GM23338 (cell line): ENCODE data around the gene CALML3. TPM values are rescaled to one million over a fixed set of nuclear protein-coding genes. Genes with fewer than 3 reads are reported as not detected.

ENCODE experiments used
- ATAC-seq: fragments of 200-7000 bp; cut with Tn5 transposase; 3 replicates; pipeline ENCODE4 v1.9.1; 2020
- DNase-seq: peaks from one replicate; pipeline ENCODE4 v3.0.0-alpha.2; 2015; ENCODE audit warnings: low spot score
- H2AFZ ChIP-seq: fragments of 200-600 bp; sonication (generic); 2 replicates; pipeline ENCODE4 v1.8.0; 2016; ENCODE audit warnings: antibody characterized with exemption, mild to moderate bottlenecking, moderate library complexity
- H3F3A ChIP-seq: fragments of 200-600 bp; sonication (generic); replicated peaks from 2 replicates; pipeline ENCODE4 v1.8.0; 2017; ENCODE audit warnings: antibody characterized with exemption, mixed run types, low read depth
- H3K27ac ChIP-seq: fragments of 200-600 bp; sonication (generic); 2 replicates; pipeline ENCODE4 v1.6.1; 2016; ENCODE audit warnings: low read depth
- H3K27me3 ChIP-seq: fragments of 200-600 bp; sonication (generic); 2 replicates; pipeline ENCODE4 v1.8.0; 2016; ENCODE audit warnings: mild to moderate bottlenecking, mixed run types, moderate library complexity; ENCODE audit not compliant: insufficient read depth
- H3K36me3 ChIP-seq: fragments of 200-600 bp; sonication (generic); 2 replicates; pipeline ENCODE4 v1.8.0; 2016; ENCODE audit warnings: mild to moderate bottlenecking; ENCODE audit not compliant: insufficient read depth
- H3K4me1 ChIP-seq: fragments of 200-600 bp; sonication (generic); 2 replicates; pipeline ENCODE4 v1.8.0; 2016; ENCODE audit warnings: mild to moderate bottlenecking, moderate library complexity; ENCODE audit not compliant: insufficient read depth
- H3K4me2 ChIP-seq: fragments of 200-600 bp; sonication (generic); 2 replicates; pipeline ENCODE4 v1.7.1; 2017; ENCODE audit warnings: mixed run types
- H3K4me3 ChIP-seq: fragments of 200-600 bp; sonication (generic); 2 replicates; pipeline ENCODE4 v1.6.1; 2016; ENCODE audit warnings: mixed run types
- H3K79me2 ChIP-seq: fragments of 200-600 bp; sonication (generic); replicated peaks from 2 replicates; pipeline ENCODE4 v1.8.0; 2017; ENCODE audit warnings: mild to moderate bottlenecking; ENCODE audit not compliant: insufficient read depth
- H3K9me2 ChIP-seq: fragments of 200-600 bp; sonication (generic); 2 replicates; pipeline ENCODE4 v1.8.0; 2017; ENCODE audit not compliant: insufficient read depth
- H4K20me1 ChIP-seq: fragments of 200-600 bp; sonication (generic); replicated peaks from 2 replicates; pipeline ENCODE4 v1.8.0; 2017; ENCODE audit warnings: mild to moderate bottlenecking; ENCODE audit not compliant: insufficient read depth
- H3K27ac Mint-ChIP-seq: 2 replicates; pipeline ENCODE4 v1.8.0; 2020; ENCODE audit warnings: inconsistent platforms, mild to moderate bottlenecking, moderate library complexity, mixed read lengths
- H3K27me3 Mint-ChIP-seq: 3 replicates; pipeline ENCODE4 v1.8.0; 2022; ENCODE audit warnings: low read depth, mild to moderate bottlenecking, moderate library complexity, mixed read lengths, inconsistent platforms; ENCODE audit not compliant: insufficient read depth, poor library complexity
- H3K36me3 Mint-ChIP-seq: 3 replicates; pipeline ENCODE4 v1.8.0; 2021; ENCODE audit warnings: low read depth, mild to moderate bottlenecking, inconsistent platforms, moderate library complexity, mixed read lengths
- H3K4me1 Mint-ChIP-seq: 3 replicates; pipeline ENCODE4 v1.8.0; 2020; ENCODE audit warnings: mild to moderate bottlenecking, inconsistent platforms, mixed read lengths
- H3K4me3 Mint-ChIP-seq: 3 replicates; pipeline ENCODE4 v1.8.0; 2021; ENCODE audit warnings: moderate library complexity, mild to moderate bottlenecking, inconsistent platforms, mixed read lengths
- H3K9me3 Mint-ChIP-seq: 3 replicates; pipeline ENCODE4 v1.8.0; 2020; ENCODE audit warnings: moderate library complexity, mild to moderate bottlenecking, inconsistent platforms, mixed read lengths
- CREB1 ChIP-seq: fragments of 250-450 bp; sonication (Bioruptor Pico); IDR thresholded peaks from 2 replicates; pipeline ENCODE4 v1.5.0; 2020; ENCODE audit warnings: low read depth, mild to moderate bottlenecking, moderate library complexity
- JUNB ChIP-seq: IDR thresholded peaks from one replicate; pipeline ENCODE4 v1.6.1; 2016; ENCODE audit warnings: antibody characterized with exemption; ENCODE audit not compliant: unreplicated experiment
- STAT1 ChIP-seq: IDR thresholded peaks from one replicate; pipeline ENCODE4 v1.6.1; 2016; ENCODE audit warnings: antibody characterized with exemption; ENCODE audit not compliant: unreplicated experiment
- polyA plus RNA-seq: library from polyadenylated mRNA; unstranded; fragments of >200 nt; fragmentation: Nextera tagmentation; extraction: Ambion mirVana; gene quantifications from 2 replicates; pipeline ENCODE4 v1.2.1, GENCODE V29; 2016
- total RNA-seq: library from RNA; depleted of rRNA; stranded (reverse); fragments of >200 nt; shearing (Covaris generic); gene quantifications from 2 replicates; pipeline ENCODE4 v1.2.3, GENCODE V29; 2014
- TF ChIP-seq, protein P1 (sequence below): fragments of 250-450 bp; sonication (Bioruptor Pico); IDR thresholded peaks from 2 replicates; pipeline ENCODE4 v1.5.0; 2020; ENCODE audit warnings: mild to moderate bottlenecking, moderate library complexity

Gene CALML3
- total and polyA plus RNA-seq, 2 experiments from 2014 or later, result not detected

DNA sequence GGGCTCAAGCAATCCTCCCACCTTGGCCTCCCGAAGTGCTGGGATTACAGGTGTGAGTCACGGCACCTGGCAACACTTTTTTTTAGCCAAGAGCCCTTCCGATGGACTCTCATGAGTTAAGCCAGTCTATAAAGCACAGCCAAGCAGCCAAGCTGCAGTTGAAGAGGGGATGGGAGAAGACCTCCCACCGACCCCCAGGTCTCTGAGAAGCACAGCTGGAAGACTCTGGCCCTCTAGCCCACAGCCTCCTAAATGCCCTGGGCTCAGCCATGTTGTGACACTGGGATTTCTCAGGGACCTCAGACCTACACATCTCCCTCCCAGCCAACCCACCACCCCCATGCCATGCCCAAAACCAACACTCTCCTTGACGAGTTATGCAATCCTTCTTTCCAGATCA lies 31.1 kb downstream of the CALML3 start (continued):
- TF ChIP-seq, protein P1, sequence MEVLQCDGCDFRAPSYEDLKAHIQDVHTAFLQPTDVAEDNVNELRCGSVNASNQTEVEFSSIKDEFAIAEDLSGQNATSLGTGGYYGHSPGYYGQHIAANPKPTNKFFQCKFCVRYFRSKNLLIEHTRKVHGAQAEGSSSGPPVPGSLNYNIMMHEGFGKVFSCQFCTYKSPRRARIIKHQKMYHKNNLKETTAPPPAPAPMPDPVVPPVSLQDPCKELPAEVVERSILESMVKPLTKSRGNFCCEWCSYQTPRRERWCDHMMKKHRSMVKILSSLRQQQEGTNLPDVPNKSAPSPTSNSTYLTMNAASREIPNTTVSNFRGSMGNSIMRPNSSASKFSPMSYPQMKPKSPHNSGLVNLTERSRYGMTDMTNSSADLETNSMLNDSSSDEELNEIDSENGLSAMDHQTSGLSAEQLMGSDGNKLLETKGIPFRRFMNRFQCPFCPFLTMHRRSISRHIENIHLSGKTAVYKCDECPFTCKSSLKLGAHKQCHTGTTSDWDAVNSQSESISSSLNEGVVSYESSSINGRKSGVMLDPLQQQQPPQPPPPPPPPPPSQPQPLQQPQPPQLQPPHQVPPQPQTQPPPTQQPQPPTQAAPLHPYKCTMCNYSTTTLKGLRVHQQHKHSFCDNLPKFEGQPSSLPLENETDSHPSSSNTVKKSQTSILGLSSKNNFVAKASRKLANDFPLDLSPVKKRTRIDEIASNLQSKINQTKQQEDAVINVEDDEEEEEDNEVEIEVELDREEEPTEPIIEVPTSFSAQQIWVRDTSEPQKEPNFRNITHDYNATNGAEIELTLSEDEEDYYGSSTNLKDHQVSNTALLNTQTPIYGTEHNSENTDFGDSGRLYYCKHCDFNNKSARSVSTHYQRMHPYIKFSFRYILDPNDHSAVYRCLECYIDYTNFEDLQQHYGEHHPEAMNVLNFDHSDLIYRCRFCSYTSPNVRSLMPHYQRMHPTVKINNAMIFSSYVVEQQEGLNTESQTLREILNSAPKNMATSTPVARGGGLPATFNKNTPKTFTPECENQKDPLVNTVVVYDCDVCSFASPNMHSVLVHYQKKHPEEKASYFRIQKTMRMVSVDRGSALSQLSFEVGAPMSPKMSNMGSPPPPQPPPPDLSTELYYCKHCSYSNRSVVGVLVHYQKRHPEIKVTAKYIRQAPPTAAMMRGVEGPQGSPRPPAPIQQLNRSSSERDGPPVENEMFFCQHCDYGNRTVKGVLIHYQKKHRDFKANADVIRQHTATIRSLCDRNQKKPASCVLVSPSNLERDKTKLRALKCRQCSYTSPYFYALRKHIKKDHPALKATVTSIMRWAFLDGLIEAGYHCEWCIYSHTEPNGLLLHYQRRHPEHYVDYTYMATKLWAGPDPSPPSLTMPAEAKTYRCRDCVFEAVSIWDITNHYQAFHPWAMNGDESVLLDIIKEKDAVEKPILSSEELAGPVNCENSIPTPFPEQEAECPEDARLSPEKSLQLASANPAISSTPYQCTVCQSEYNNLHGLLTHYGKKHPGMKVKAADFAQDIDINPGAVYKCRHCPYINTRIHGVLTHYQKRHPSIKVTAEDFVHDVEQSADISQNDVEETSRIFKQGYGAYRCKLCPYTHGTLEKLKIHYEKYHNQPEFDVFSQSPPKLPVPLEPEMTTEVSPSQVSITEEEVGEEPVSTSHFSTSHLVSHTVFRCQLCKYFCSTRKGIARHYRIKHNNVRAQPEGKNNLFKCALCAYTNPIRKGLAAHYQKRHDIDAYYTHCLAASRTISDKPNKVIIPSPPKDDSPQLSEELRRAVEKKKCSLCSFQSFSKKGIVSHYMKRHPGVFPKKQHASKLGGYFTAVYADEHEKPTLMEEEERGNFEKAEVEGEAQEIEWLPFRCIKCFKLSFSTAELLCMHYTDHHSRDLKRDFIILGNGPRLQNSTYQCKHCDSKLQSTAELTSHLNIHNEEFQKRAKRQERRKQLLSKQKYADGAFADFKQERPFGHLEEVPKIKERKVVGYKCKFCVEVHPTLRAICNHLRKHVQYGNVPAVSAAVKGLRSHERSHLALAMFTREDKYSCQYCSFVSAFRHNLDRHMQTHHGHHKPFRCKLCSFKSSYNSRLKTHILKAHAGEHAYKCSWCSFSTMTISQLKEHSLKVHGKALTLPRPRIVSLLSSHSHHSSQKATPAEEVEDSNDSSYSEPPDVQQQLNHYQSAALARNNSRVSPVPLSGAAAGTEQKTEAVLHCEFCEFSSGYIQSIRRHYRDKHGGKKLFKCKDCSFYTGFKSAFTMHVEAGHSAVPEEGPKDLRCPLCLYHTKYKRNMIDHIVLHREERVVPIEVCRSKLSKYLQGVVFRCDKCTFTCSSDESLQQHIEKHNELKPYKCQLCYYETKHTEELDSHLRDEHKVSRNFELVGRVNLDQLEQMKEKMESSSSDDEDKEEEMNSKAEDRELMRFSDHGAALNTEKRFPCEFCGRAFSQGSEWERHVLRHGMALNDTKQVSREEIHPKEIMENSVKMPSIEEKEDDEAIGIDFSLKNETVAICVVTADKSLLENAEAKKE, result no peak
- TF ChIP-seq CREB1 (CRISPR knock-in tag) (no peak), STAT1 (no peak)

DNA sequence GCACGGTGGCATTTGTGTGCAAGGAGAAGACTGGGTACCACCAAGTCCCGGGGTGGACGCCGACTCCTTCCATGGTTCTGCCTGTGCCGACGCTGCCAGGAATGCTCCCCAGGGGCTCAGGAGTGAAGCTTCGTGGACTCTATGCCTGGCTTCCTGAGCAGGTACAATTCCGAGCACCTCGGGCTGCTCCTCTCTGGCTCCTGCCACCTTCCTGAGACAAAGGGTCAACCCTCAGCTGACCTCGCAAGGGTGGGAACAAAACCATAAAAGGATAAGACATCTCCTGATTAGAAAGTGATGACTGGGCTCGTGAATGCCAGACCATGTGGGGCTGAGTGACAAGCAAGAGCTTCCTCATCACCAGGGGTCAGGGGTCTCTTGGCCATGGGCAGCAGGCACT lies 31.8 kb downstream of the CALML3 start:
- peaks cover 3% of the 10 kb centered on the region; the same call in 1 of the 2 replicates for H3K4me1 ChIP-seq
- no peak overlapping the region for H3K27ac ChIP-seq
- DNase-seq (no peak), ATAC-seq (no peak)
- no peaks in the 10 kb centered on the region for H3K79me2 ChIP-seq
- H3K4me3 ChIP-seq, result no peak overlapping the region
- no peak overlapping the region for H2AFZ ChIP-seq
- H3K9me2 ChIP-seq, result no peaks in the 10 kb centered on the region; the same call in 1 of the 2 replicates
- no peaks in the 10 kb centered on the region for H3K27me3 ChIP-seq
- Mint-ChIP-seq H3K4me3 (no peak overlapping the region), H3K36me3 (no peaks in the 10 kb centered on the region; the same call in 2 of the 3 replicates), H3K9me3 (no peaks in the 10 kb centered on the region), H3K4me1 (peaks cover 12% of the 10 kb centered on the region), H3K27me3 (peaks cover 7% of the 10 kb centered on the region), H3K27ac (no peak overlapping the region)
- no peaks in the 10 kb centered on the region for H3K36me3 ChIP-seq
- no peak for TF ChIP-seq JUNB
- H3F3A ChIP-seq, result no peaks in the 10 kb centered on the region
- H4K20me1 ChIP-seq, result no peaks in the 10 kb centered on the region
- H3K4me2 ChIP-seq, result no peak overlapping the region
